Astrocyte (in vitro differentiated cells and primary cell): ENCODE data around the gene APOA5.

ENCODE experiments used
- EZH2 ChIP-seq: IDR thresholded peaks from 2 replicates; pipeline ENCODE4 v1.6.1; 2012; ENCODE audit warnings: mild to moderate bottlenecking, low read length, inconsistent platforms; ENCODE audit not compliant: insufficient read depth
- TF ChIP-seq, protein P1 (sequence below): IDR thresholded peaks from 2 replicates; pipeline ENCODE4 v1.5.1; 2011; ENCODE audit warnings: low read depth, mild to moderate bottlenecking, inconsistent platforms, low read length, moderate library complexity; ENCODE audit not compliant: insufficient read depth

DNA sequence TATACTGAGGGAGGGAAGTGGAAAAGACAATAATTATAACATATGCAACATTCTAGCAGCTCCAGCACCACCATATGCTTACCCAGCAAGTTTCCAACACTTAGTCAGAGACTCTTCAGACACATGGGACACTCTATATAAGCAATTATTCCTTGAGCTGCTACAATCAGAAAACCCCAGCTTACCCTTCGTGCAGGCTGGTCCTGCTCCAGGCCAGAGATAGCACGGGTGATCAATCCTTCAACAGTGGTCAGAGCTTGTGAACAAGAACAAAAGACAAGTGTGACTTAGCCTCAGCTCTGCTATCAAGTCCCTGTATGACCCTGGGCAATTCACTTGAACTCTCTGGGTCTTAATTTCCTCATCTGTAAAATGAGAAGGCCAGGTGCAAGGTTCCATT is 5.4 kb downstream of the APOA5 start:
- TF ChIP-seq, protein P1, sequence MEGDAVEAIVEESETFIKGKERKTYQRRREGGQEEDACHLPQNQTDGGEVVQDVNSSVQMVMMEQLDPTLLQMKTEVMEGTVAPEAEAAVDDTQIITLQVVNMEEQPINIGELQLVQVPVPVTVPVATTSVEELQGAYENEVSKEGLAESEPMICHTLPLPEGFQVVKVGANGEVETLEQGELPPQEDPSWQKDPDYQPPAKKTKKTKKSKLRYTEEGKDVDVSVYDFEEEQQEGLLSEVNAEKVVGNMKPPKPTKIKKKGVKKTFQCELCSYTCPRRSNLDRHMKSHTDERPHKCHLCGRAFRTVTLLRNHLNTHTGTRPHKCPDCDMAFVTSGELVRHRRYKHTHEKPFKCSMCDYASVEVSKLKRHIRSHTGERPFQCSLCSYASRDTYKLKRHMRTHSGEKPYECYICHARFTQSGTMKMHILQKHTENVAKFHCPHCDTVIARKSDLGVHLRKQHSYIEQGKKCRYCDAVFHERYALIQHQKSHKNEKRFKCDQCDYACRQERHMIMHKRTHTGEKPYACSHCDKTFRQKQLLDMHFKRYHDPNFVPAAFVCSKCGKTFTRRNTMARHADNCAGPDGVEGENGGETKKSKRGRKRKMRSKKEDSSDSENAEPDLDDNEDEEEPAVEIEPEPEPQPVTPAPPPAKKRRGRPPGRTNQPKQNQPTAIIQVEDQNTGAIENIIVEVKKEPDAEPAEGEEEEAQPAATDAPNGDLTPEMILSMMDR: no peak
- no peak for TF ChIP-seq EZH2
